ENCODE measurements around the gene PTPRM.

The PTPRM gene

DNA sequence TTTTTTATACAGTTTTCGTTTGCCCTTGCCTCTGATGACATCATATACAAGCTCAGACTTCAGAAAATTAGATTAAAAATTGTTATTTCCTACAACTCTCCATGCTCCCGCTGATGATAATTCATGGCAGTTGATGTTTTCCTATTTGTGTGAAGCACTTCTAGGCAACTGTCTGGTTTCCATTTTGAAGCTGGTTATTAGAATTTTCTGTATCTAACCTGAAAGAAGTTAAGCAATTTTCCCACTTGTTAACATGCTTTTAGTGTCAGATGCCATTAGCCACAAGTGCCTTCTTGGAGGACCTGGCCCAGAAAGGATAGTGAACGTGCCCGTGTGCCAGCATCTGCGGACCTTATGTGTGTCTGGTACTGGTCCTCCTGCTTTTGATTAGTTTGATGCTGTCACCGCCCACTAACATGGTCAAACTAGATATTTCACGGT lies 694.6 kb downstream of the PTPRM start:
- no peak for DNase-seq

DNA sequence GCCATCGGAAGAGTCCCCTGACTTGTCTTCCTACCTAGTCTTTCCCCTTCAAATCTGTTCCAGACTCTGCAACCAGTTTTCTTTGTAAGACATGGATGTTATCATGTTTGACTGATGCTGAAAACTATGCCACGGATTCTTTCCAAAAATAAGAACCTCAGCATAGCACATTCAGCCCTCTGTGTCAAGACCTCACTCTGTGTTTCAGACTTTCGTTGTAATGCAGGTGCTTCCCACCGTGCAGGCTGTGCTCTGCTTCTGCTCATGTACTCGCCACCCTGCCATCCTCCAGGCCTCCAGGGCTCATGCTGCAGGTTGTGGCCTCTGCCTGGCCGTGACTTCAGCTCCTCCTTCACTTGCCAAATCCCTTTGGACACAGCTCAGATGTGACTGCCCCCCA lies 695.1 kb downstream of the PTPRM start:
- no peak for DNase-seq

DNA sequence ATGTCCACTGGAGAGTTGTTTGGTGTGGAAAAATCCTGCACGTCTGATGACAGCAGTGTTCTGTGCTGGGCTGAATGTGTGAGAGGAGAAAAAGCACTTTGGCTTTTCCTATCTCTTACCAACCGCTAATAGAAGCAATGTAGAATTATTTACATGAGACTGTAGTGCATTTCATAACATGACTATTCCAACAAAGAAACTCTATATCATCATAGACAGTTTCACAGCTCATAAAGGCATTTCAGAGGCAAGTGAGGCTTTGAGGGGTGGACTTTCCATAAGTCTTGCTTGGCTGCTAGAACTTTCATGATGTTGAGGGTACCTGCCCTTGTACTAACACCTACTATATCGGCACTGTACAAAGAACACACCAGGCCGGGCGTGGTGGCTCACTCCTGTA lies 697.0 kb downstream of the PTPRM start:
- no peak for DNase-seq

DNA sequence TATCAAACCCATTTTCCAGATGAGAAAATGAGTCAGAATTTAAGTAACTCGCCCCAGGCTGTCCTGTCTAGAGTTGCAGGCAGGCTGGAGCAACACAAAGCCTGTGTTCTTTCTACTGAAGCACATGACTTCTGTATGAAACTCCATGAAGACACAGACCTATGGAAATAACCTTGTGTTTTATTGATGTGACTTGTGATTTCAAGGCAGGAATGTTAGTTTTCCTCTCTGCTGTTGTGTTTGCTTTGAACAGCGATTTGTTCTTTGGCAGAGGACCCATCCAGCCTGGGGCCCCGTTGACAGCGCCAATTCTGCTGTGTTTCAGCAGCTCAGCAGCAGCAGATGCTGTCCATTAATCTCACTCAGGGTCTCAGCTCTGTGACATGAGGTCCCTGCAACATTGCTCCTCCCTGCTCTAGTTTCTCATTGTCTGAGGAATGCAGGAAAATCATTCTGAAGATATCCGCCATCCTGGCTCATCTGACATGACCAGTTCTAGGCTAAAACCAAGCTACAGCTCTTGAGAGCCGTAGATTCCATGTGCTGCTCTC lies 697.8 kb downstream of the PTPRM start:
- no peak for DNase-seq

DNA sequence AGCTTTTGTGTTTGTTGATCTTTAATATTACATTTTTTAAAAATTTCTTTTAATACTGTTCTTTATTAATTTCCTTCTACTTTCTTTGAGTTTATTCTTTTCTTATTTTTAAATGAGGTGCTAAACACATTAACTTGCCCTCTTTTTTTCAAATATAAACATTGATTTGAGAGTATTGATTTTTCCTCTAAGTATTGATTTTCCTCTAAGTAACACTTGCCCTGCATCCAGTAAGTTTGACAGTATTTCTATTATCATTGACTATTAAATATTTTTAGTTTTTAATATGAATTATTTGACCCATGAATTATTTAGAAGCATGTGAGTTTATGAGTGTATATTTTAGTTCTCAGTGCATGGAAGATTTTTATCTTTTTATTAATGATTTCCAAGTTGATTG lies 705.1 kb downstream of the PTPRM start:
- DNase-seq, result no peak

DNA sequence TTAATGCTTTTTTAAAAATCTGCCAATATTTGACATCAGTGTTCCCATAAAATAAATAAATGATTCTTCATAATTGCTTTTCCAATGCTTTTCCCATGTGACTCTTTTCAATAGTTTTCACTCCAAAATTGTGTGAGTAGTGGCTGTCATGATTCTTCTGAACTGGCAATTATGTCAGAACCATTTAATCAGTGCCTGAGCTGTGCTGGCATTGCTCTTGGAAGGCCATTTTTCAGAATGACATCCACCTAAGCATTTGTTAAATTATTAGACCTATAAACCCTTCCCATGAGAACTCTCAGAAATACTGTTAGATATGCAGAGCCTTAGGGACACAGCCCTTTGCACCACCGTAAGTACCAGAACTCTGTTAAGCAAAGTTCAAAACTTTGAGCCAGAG lies 707.3 kb downstream of the PTPRM start:
- DNase-seq, result no peak

DNA sequence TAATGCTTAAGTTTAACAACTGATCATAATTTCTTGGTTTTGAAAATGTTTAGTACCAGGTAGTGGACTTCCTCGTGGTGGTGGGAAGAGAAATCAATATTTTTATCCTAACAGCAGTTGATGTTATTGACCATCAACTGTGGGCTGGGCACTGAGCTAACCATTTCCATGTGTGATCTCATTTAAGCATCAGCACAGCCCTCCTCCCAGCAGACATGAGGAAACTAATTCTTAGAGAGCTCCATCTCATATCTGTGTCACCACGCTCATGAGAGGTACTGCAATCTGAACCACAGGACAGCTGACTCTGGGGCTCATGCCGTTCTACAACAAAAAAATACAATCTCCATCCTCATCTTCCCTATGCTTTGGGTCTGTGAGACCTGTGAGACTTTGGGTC lies 709.3 kb downstream of the PTPRM start:
- no peak for DNase-seq

DNA sequence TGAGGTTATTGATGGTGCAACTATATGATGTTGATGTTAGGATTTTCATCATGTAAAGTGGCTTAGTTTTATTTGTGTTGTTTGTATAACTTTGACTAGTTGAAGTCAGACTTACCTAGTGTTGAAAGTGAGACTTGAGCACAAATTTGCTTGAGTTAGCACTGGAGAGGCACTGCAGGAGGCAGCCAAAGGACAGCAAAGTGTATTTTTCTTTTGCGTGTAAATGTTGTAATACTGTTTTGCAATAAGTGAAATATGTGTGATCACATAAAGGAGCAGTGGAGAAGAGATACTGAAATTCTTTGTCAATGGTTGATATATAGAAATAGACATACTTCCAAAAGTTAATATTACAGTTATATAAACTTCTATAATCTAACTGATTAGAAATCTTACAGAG lies 710.2 kb downstream of the PTPRM start:
- DNase-seq, result no peak

DNA sequence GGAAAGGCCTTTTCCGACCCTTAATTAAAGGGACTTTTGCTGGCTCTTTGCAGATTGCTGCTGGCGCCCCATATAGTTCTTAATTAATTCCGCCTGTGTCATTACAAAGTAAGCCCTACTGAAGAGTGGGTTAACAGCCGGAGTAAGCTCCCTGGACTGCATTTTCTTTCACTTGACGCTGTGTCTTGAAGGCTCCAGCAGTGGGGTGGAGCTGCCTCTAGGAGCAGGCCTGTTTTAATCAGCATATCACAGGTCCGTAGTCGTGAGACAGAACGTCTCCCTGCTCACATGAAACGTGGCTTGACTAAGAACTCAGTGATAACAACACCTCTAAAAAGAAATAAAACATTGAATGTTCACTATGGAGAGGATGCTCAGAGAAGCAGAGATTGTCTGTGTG lies 712.2 kb downstream of the PTPRM start:
- DNase-seq, result no peak

DNA sequence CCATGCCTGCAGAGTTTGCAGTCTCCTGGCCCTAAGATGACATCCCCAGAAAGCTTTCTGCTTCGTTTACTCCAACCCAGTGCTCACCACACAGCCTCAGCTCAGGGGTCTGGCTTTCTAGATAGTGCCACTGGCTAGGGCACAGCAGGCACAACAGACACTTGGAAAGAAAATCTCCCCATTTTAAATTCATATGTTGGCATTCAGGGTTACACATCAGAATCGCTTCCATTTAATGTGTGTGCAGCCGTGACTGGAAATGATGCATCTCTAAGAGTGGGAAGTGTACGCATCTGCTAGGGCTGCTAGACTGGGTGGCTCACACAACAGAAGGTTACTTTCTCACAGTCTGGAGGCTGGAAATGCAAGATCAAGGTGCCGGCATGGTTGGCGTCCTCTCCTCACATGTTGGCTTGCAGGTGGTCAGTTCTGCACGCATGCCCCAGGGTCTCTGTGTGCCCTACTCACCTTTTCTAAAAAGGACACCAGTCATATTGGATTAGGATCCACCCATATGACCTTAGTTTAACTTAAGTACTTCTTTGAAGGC lies 712.7 kb downstream of the PTPRM start:
- no peak for DNase-seq

DNA sequence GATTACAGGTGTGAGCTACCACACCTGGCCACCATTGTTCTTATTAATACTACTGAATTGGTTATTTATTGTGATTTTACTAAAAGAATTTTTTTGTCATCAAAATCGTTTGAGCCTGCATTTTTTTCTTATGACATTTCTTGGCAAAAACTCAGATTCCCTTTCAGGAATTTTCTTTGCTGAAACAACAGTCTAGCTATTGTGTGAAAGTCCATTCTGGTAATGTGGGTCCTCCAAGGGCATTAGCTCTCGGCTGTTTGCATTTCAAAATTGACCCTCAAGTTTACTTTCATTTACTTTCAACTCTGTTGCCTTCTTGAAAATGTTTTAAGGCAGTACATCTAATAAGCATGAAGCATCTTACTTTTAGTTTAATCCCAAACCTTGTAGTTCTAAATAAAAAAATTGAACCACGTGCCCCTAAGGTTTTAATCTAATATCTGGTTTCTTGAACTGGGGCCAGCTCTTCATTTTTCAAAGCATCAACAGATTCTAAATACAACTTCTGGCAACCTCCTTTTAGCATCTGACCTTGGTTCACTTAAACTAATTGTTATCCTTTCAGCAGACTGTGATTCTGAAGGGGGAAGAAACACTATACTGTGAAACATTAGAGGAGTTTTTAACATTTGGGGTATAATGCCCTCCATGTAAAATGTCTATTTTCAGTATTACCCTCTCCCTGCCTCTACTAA lies 716.9 kb downstream of the PTPRM start:
- DNase-seq, result no peak

DNA sequence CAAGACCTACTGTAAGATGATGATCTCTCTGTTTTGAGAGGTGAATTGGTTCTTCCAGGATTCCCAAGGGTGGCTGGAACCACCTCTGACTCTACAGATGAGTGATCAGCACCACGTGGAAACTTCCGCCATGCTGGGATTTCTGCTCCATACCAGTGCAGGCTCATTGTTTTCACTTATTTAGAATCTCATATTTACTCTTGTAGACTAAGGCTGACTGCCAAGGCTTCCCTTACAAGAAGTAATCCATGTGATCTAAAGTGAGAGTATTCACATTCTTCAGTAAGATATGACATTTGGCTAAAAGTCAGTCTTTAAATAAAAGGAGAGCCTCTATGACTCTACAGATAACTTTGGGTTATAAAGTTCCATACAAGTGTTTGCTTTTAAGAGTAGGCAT lies 719.2 kb downstream of the PTPRM start:
- no peak for DNase-seq

DNA sequence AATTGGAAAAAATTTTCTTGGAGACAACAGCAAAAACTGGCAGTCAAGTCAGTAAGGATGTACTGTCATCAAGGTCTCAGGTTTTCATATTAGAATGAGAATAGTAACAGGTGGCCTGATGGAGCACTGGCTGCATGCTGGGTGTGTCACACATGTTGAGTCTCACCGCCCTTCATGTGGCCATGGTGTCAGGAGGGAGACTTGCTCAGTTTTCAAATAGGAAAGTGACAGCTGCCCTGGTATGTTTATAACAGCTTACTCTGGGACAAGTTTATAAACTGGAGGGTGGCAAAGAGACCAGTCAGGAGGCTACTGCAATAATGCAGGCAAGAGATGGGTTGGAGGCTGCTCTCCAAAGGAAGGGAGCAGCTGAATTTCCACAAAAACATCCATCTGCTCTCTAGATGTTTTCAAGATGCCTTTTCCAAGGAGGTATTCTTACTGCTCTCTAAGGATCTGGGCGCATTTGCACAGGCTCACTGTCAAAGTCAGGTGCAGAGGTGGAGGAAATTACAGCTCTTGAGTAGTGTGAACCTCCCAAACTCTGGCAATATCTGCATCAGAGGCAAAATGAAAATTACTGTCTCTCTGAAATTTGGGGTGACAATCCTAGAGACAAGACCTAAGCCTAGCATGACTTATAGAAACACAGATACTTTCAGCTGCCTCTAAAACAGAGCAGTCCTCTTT lies 720.2 kb downstream of the PTPRM start:
- no peak for DNase-seq

DNA sequence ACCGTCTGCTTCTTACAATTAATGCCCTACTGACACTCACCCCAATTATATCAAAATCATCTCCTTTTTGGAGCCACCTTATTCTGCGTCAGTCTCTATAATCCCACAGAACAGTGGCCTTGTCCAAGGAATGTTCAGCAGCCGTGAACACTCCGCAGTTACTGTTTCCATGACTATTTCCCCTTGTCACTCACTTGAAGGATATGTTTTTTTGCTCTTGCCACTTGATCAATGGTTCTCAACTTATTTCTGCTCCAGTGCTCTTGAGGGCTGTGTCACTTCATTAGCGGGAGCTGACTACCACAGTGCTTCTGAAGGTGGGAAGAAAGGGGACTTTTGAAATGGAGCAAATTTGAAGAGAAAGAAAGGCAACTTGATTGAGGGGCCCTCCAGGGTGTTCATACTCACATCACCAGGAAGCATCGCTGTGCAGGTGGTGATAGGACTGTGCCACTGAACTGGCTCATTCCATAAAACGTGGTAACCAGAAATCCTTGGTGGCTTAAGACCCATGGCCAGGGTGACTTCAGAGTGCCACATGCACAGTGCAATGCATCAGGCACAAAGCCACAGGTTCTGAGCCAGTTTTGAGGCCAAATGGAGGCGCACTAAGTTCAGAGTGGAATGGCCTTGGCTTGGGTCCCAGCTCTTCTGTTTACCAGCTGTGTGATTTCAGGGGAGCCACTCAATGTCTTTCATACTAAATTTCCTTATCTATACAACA lies 721.5 kb downstream of the PTPRM start:
- DNase-seq, result no peak

DNA sequence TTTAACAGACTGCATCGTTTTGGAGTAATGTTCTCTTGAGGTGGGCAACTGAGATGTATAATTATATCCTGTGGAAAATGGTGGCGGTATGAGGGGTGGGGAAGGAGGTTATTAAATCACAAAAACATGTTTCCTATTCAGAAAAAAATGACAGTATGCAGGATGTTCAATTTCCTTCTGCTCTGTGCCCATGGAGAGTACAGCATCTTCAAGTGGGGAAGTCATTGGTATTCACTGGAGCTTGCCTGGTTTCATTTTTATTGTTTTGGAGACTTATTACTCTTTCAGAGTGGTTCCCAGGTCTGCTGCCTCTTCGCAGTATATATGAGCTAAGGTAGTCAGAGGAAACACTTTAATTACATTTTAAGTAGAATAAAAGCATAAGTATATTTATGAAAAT lies 723.3 kb downstream of the PTPRM start:
- DNase-seq, result no peak

DNA sequence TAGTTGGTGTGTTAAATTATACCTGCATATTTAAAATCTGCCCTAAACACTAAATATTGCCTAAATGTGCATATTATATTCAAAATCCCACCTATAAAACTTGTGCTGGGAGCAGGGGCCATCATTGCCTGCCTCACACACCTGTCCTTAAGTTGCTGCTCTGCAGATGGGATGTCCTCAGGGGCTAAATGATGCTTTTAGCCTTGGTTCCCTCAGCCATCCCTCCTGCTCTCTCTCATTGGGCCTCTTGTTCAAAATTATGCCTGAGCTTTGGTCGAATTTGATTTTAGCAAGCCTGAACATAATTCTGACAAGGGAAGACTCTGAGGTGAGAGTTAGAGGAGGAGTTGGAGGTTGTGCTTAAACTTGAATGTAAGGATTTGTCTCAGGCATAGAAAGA lies 723.8 kb downstream of the PTPRM start:
- DNase-seq, result no peak

DNA sequence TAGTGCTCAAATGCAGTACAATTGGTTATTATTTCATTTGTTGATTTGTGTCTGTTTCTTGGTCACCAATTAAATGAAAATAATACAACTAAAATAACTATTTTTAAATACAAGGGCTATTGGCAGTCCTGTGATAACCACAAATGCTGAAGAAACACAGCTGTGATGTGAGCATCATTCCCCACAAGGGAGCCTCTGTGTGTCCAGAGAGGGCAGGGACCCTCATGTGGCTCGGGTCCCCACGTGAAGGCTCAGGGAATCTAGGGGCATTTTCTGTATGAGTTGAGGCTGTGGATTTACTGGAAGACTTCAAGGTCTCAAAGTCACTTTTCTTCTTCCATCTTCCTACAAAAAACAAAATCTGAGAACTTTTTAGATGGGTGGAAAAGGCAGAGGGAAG lies 726.1 kb downstream of the PTPRM start:
- no peak for DNase-seq

DNA sequence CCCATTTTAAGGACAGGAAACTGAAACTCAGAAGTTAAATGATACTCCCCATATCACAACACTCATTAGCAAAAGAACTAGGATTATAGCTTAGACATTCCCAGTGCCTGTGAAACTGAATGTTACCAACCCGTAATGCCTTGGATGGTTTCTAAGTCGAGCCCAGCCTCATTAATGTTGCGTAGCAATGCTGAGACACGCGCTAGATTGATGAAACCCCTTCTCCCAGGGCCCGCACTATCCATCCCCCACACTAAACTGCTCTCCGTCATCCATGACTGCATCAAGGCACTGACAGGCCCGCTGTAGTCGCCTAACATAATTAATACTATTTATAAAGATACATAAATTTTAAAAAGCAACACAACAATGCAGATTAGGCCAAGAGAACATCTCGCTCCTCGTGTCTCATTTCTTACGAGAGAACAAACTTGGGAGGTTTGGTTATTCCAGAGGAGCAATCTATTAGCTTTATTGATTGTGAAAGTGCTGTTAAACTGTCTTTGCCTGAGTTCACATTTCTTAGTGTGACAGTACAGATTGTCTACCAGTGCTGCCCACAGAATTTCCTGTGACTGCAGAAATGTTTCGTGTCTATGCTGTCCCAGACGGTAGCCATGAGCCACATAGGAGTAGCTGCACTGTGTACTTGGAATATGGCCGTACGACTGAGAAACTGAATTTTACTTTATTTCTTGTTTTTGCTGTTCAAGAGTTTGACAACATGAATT lies 729.9 kb downstream of the PTPRM start:
- no peak for DNase-seq

DNA sequence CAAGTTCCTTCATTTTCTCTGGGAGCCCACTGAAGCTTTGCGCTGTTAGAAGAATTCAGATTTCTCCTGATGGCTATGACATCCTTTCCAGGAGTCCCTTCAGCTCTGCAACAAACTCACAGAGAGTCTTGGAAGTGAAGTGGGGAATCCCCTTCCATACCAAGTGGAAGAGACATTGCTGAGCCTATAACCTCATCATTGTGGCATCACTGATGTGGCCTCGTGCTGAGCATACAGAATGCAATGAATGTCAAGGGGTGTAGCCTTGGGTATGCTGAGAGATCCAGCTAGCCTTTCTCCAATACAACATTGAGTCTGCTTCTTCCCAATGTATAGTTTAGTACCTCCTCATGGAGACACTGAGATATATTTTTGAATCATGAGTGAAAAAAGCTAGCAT lies 731.1 kb downstream of the PTPRM start:
- no peak for DNase-seq

DNA sequence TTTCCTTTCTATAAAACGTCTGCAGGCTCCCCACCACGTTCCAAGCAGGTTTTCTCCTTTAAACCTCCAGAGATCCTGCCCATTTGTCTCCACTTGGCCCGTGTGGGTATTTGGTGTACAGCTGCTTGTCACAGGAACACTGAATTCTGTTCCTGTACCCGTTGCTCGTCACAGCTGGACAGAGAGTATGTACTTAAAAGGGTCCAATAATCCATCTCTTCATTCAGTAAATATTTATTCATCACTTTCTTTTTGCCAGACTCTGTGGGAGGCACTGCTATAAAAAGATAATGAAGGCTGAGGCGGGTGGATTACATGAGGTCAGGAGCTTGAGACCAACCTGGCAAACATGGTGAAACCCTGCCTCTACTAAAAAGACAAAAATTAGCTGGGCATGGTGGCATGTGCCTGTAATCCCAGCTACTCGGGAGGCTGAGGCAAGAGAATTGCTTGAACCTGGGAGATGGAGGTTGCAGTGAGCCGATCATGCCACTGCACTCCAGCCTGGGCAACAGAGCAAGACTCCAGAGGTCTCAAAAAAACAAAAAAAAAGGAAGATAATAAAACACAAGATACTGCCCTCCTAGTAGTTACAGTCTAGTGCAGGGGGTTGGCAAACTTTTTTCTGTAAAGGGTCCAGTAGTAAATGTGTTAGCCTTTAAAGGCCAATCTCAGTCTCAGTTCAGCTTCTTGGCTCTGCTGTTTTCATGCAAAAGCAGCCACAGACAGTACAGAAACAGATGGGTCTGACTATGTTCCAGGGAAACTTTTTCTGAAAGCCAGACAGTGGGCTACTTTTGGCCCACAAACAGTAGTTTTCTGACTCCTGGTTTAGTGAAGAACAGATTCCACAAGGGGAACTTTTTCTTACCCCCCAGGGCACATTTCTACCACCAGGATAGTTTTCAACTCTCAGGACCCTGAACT lies 732.2 kb downstream of the PTPRM start:
- no peak for DNase-seq

DNA sequence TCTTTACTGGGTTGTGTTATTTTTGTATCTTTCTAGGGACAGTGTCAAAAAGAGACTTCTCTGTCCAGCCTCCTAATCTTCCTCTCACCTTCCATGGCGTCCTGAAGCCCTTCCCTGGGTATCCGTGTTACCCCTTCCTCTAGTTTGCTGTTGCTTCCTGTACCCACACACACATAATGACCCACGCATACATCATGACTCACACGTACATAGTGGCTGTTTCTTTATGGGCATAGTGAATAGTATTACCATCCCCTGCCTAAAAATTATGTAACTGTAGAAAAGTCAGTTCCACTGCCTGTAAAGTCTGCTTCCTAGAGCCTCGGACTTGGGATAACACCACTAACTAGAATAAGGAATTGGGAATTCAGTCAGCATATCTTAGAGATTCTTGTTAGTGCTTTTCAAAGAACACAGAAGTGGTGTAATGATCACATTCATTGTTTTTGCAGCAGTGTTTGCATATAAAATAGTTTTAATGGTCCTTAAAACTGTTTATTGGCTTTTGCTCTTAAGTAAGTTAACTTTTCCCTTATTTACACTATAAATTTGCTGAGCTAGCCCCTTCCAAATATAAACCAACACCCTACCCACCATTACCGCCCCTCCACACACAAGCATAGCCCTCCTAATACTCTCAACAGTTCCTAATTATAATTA lies 733.8 kb downstream of the PTPRM start:
- DNase-seq, result no peak
